LoVo (cell line): ENCODE results near the gene H1-8.

Experiments used
- DNase-seq: peaks from one replicate; pipeline ENCODE4 v3.0.0-alpha.2; 2016; ENCODE audit warnings: low spot score

The H1-8 gene

DNA sequence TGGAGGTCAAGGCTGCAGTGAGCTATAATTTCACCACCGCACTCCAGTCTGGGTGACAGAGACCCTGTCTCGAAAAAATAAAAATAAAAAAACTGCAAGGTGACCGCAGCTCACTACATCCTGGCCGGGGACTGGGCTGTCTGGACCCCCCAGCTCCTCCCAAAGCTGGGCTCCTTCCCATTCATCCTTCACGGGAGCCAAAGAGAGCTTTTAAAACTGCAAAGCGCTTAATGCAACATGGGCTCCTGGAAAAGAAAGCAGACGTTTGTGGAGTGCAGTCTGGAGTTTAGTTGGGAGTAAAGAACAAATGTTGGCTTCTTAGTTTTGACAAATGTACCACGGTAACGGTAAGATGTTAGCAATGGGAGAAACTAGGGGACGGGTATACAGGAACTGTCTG is 51.4 kb downstream of the H1-8 start:
- no peak for DNase-seq

DNA sequence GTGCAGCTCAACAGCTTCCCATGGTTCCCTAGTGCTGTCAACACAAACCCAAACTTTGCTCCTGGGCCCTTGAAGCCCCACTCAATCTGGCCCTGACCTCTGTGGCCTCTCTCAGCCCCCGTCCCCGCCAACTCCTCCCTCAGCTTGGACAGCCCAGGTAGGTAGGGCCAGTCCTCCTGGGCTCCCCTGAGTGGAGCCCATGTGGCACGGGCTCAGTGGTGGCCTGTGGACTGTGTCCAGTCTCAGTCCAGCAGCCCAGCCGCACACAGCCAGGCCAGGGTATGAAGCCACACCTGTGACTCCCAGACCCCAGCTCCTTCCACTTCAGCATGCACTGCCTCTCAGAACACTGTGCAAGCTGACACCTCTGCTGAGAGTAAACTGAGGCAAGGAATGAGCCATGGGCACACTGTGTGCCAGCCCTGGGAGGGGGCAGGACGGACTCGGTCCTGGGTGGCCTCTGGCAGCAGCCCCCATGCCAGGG is 52.0 kb downstream of the H1-8 start:
- no peak for DNase-seq

DNA sequence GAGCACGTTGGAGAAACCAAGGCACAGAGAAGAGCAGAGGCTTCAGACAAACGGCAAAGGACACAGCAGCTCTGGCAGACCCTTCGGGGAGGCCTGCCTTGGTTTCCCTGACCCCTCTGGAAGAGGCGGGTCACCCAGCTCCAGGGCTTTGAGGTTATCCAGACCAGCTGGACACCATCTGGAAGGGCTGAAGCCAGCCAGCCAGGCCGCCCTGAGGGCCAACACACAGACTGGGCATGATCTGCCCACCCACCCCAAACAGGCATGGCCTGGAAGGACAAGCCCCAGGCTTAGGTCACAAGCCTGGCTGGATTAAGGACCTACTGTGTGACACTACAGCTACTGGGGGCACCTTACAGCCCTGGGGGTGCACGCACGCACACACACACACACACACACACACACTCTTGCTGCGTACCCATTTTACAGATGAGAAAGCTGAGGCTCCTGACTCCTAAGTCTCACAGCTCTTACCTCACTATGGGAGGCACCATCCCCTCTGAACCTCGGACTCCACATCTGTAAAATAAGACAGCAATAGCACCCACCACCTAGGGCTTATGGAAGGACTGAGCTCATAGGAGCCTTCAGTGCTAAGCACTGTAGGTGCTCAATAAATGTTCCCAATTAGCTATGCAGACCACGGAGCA is 52.7 kb downstream of the H1-8 start:
- DNase-seq, result no peak

DNA sequence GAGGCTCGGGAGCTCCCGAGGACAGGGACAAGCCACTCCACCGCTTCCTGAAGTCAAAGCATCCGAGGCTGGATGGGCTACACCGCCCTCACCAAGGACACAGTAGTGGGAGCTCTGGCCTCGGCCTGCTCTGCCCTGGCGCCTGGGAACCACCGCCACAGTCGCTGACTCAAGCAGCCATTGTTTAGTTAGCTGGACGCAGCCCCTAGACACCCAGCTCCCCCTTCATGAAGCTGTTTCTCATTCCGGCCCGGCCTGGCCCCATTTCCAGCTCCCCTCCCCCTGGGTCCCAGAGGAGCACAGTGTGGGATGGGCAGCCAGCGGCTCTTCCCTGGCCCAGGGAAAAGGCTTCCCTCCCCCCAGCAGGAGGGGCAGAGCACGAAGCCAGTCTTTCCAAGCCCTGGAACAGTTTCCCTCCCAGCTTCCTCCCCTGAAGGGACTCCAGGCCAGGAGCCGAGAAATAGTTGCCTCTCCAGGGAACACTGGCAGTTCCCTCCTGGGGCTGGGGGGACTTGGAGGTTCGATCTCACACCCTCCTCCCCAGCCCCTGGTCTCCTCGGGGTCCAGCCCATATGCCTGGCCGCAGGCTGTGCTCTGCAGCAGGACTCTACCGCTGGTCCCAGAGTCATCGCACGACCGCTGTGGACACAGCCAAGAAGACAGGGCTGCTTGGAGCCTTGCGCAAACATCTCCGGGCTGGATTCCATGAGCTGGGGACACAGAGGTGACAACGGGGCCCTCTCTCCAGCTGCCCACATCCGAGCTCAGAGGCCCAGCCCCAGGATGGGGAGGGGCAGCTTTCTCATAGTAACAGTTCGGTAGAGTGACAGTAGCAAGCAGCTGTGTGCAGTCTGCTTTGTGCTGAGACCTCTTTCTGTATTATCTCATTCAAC is 53.5 kb downstream of the H1-8 start:
- DNase-seq, result no peak

DNA sequence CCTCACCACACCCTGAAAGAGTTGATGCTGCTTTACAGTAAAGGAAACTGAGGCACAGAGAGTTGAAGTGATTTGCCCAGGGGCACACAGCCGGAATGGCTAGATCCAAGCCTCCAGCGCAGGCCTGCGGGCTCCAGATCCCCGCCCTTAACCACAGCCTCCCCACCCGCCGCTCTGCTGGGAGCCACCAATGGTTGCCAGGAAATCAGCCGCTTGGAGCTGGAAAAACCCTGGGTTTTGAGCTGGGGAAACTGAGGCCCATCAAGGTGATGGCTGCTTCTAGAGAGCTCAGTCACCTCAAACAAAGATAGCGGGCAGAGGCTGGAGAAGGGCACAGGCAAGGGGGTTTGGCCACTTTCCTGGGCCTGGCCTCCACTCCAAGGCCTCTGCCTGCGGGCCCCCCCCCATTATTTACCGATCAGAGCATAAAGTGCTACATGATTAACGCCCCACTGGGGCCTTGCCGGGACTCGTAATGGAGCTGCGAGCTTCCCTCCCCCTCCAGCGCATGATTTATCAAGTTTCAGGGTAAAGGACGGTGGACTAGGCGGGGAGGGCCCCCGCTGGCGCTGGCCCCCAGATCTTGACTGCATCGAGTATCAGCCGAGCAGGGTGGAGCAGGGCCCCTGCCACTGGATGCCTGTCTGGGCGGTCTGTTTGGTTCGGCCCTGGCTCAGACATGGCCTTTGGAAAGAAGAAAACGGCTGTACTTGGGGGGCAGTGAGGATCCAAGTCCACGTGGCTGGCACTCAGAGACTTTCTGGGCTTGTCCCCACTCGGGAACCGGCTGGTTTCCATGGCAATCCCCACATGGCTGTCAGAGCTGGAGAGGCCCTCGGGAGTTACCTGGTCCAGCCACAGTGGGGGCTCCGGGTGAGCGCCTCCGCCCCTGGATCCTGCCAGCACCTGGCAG is 54.4 kb downstream of the H1-8 start:
- DNase-seq, result no peak

DNA sequence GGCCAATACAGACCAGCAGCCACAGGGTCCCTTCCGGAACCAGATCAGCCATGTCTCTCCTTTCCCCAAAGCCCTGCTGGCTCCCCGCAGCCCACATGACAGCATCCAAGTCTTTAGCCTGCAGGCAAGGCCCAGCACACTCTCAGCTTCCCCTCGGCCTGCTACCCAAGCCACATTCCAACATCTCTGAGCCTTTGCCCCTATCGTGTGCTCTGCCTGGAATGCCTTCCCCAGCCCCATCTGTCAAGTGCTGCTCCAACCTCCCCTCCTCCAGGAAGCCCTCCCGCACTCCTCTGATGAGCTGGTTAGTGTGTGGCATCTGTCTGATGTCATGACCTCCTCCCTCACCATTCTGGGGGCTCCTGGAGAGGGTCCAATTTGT is 55.0 kb downstream of the H1-8 start:
- DNase-seq, result no peak

DNA sequence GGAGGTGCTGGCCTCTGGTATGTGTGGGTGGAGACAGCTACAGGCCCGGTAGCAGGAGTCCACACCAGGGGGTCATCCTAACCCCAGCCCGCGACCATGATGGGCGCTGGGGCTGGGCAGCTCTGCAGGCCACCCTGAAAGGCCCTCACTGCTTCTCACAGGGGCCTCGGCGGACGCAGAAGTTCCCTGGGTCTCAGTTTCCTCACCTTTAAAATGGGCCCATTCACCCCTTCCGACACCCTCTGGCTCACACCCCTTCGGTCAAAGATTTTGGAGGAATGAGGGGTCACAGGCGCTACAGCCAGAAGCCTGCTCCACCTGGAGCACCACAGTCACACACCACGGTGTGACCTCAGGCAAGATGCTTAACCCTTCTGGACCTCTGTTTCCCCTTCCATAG is 55.5 kb downstream of the H1-8 start:
- DNase-seq, result no peak

DNA sequence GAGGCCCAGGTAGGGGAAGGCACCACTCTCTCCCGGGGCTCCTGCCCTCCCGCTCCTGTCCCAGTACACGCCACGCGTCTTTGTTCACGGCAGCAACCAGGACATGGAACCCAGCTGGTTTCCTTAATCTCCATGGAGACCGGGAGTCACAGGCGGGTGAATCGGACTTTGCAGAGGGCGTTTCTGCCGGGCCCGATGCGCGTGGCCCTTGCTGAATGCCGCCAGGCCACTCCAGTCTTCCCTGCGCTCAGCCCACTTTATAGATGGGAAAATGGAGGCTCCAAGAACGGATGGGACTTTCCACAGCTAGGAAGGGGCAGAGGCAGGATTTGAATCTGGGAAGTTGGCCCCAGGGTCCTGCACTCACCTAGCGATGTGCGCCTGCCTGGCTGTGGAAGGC is 56.1 kb downstream of the H1-8 start:
- DNase-seq, result no peak

DNA sequence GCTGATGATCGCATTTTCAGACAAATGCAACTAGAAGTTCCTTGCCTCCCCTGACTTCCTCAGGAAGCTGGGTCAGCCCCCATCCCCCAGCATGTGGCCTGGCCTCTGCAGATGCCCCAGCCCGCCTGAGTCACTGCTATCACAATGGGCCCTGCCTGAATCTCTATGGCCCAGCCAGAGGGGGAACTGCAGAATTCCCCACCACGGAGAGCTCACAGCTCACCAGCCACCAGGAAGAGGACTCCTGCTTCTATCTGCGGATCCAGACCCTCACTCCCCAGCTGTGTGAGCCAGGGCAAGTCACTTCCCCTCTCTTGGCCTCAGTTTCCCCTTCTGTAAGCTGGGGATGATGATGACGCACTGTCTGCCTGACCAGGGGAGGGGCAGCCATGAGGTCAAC is 56.6 kb downstream of the H1-8 start:
- DNase-seq, result no peak

DNA sequence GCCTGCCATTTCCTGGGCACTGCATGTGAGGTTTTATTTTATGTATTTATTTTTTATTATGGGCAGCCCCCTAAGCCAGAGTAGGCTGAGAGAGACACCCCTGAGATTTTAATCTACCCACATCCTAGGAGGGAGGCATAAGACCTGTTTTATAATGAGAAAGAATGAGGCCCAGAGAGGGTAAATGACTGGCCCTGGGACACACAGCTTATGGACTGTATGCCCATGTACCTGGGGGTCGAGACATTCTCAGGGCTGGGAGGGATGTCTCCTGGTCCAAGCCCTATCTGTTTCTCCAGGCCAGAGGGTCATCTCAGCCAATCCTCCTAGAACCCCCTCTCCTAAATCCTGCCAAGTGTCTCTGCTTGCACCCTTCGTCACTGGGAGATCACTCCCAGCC is 57.4 kb downstream of the H1-8 start:
- no peak for DNase-seq
